Subcutaneous abdominal adipose tissue (tissue), 5 donors: ENCODE results near the gene TMEM89.

ENCODE experiments used
- H3K27ac ChIP-seq: one replicate; pipeline ENCODE4 v1.7.0; 2013; ENCODE audit warnings: low read depth, mild to moderate bottlenecking, inconsistent platforms, low read length, moderate library complexity
- H3K27me3 ChIP-seq, 5 donors: one replicate each; pipeline ENCODE4 v1.7.0; 2013; ENCODE audit warnings: low read length in 5 of 5, inconsistent platforms in 1 of 5; ENCODE audit not compliant: control insufficient read depth in 5 of 5, insufficient read depth in 4 of 5
- H3K36me3 ChIP-seq, 5 donors: one replicate each; pipeline ENCODE4 v1.7.0; 2013; ENCODE audit warnings: low read length in 5 of 5; ENCODE audit not compliant: control insufficient read depth in 5 of 5, insufficient read depth in 5 of 5
- H3K4me1 ChIP-seq, 5 donors: one replicate each; pipeline ENCODE4 v1.7.0; 2013; ENCODE audit warnings: low read length in 5 of 5, mild to moderate bottlenecking in 3 of 5, moderate library complexity in 1 of 5; ENCODE audit not compliant: control insufficient read depth in 5 of 5, insufficient read depth in 5 of 5
- H3K4me3 ChIP-seq, 5 donors: one replicate each; pipeline ENCODE4 v1.7.0; 2013; ENCODE audit warnings: low read length in 5 of 5, low read depth in 1 of 5
- H3K9ac ChIP-seq, 5 donors: one replicate each; pipeline ENCODE4 v1.7.0; 2013; ENCODE audit warnings: low read length in 5 of 5, mild to moderate bottlenecking in 4 of 5, moderate library complexity in 3 of 5
- H3K9me3 ChIP-seq, 5 donors: one replicate each; pipeline ENCODE4 v1.7.0; 2013; ENCODE audit warnings: low read length in 5 of 5; ENCODE audit not compliant: control insufficient read depth in 5 of 5
- donor health status: healthy.
- donor health status: healthy.
- donor health status: healthy.
- donor health status: healthy.
- donor health status: healthy.

The TMEM89 gene, protein sequence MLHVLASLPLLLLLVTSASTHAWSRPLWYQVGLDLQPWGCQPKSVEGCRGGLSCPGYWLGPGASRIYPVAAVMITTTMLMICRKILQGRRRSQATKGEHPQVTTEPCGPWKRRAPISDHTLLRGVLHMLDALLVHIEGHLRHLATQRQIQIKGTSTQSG

DNA sequence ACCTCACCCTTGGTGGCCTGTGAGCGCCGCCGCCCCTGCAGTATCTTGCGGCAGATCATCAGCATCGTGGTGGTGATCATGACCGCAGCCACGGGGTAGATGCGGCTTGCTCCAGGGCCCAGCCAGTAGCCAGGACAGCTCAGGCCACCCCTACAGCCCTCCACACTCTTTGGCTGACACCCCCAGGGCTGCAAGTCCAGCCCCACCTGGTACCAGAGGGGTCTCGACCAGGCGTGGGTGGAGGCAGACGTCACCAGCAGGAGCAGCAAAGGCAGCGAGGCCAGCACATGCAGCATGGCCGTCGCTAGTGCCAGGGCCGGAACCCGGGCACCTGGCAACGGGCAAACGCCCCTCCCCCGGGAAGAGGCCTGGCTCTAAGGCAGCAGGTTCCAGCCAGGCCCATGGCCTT, at the start of gene TMEM89:
TMEM89 (minus strand) TSS at position 309 of the 409 bp plus-strand sequence; CDS start at position 296, 13 bp downstream.
- Histone ChIP-seq H3K27me3 (no peaks in the 10 kb centered on the region), H3K4me1 (no peaks in the 10 kb centered on the region), H3K9ac (no peak within 1 kb of the TSS), H3K36me3 (peaks cover 0 to 18% (median 16%) of the 10 kb centered on the region in 5 donors), H3K27ac (no peak within 1 kb of the TSS), H3K4me3 (no peak within 1 kb of the TSS), H3K9me3 (peaks cover 0 to 14% (median 10%) of the 10 kb centered on the region in 5 donors)

DNA sequence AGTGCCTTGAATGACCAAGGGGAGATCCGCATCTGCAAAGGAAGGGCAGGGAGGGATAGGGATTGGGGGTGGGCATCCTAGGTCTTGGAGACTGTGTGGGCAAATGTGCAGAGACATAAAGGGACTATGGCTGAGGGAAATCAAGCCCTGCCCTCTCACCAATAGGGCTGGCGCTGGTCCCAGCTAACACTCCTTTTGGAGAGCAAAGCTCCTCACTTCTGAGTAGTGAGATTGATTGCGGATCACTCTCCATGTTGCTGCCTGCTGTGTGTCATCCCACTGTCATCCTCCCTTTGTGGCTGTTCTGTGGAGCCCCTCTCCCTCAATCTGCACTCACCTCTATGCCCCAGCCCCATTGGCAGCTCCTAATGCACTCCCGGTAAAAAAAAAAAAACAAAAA, 43.4 kb upstream of the TMEM89 start:
- peaks cover 0 to 33% (median 24%) of the 10 kb centered on the region in 5 donors for H3K27me3 ChIP-seq
- no peaks in the 10 kb centered on the region for H3K36me3 ChIP-seq
- no peak overlapping the region for H3K4me3 ChIP-seq
- H3K27ac ChIP-seq: no peak overlapping the region
- H3K9me3 ChIP-seq: no peaks in the 10 kb centered on the region
- peaks cover 0 to 33% (median 28%) of the 10 kb centered on the region in 5 donors for H3K4me1 ChIP-seq
- no peak overlapping the region for H3K9ac ChIP-seq

DNA sequence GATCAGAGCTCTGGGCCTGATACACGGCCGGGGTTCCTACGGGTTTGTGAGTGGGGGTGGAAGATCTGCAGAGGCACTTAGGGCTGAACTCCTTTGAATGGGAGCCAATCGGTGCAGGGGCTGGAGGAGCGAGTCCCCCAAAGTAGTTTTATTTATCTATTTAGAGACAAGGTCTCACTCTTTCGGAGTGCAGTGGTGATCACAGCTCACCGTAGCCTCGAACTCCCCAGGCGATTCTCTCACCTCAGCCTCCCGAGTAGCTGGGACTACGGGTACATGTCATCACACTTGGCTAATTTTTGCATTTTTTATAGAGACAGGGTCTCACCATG, 42.7 kb upstream of the TMEM89 start:
- Histone ChIP-seq H3K9me3 (no peaks in the 10 kb centered on the region), H3K4me1 (peaks cover 0 to 33% (median 28%) of the 10 kb centered on the region in 5 donors), H3K4me3 (peak overlapping the region in 3 of 5 donors; percentile 64 to 72 (median 66)), H3K9ac (no peak overlapping the region), H3K36me3 (no peaks in the 10 kb centered on the region), H3K27me3 (peaks cover 0 to 36% (median 30%) of the 10 kb centered on the region in 5 donors), H3K27ac (no peak overlapping the region)

DNA sequence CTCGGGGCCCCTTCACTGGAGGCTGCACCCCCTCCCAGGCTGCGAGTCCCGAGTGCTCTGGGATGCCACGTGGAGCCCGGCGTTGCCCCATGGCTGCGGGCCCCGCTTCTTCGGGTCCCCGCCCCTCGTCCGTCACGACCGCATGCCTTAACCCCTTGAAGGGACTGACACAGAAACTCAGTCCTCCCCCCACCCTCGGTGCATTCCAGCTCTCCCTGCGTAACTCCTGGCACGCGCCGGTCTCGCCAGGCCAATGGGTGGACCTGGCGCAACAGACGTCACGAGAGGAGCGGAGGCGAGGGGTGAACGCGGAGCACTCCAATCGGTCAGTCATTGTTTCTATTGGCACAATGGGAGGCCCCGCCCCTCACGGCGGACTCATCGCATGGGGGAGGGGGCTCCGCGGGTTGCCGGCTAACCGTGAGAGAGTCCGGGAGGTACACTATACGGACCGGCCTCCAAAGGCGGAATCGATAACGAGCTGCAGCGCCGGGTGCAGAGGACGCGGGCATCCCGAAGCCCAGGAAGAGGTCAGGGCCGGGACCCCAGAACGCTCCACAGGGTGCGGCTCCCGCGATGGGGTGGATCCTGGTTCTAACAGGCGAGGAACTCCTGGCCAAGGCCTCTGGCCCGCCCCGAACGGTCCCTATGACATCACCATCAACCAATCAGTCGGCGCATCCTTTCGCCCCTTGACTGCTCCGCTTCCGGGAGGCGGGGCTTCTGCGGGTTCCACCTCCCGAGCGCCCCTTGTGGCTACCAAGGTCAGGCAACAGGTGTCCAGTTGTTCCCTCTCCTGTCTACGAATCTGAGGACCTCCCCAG, 42.1 kb upstream of the TMEM89 start:
- no peaks in the 10 kb centered on the region for H3K36me3 ChIP-seq
- peaks cover 0 to 36% (median 31%) of the 10 kb centered on the region in 5 donors for H3K27me3 ChIP-seq
- peaks cover 0 to 33% (median 28%) of the 10 kb centered on the region in 5 donors for H3K4me1 ChIP-seq
- peak overlapping the region in 4 of 5 donors; percentile 64 to 72 (median 65) for H3K4me3 ChIP-seq
- H3K27ac ChIP-seq: no peak overlapping the region
- peak overlapping the region in 2 of 5 donors; percentile 39 to 43 for H3K9ac ChIP-seq
- no peaks in the 10 kb centered on the region for H3K9me3 ChIP-seq

DNA sequence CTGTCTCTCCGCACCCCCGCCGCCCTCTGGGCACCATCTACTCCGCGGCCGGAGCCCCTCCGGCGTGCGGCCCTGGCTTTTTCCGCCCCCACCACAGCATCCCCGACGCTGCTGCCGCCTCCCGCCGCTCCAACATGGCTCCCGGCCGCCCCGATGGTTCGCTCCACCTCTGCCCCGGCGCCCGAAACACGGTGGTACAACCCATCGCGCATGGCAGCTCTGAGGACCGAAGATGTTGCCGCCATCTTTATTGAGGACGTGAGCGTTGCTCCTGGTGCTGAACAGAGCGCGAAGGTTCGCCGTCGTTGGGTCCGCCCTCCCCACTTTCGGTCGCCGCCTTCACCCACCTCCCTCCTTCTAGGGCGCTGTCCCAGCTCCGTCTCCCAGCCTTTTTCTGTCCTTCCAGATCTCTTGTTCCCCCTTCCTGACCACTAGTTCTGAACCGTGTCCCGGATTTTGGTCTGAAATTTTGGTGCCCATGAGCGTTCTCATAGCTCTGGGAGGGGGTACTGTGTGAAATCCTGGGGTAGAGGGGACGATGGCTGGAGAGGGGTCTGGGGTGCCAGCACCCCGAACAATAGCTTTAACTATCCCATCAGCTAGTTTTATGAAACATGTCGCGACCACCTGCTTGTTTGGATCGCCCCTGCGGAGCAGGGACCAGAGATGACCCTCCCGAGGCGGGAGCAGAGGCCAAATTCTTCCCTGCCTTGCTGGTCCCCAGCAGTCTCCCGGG, 41.4 kb upstream of the TMEM89 start, which contains the start of gene CELSR3:
CELSR3 (minus strand) TSS at position 134 of the 736 bp plus-strand sequence. CDS start 252 bp downstream, outside the sequence.
- H3K27me3 ChIP-seq: peaks cover 0 to 36% (median 31%) of the 10 kb centered on the region in 5 donors
- H3K4me1 ChIP-seq: peaks cover 0 to 33% (median 28%) of the 10 kb centered on the region in 5 donors
- no peaks in the 10 kb centered on the region for H3K36me3 ChIP-seq
- H3K27ac ChIP-seq: no peak within 1 kb of the TSS
- peak within 1 kb of the TSS; percentile 32 to 72 (median 64) for H3K4me3 ChIP-seq
- H3K9me3 ChIP-seq: no peaks in the 10 kb centered on the region
- peak within 1 kb of the TSS in 2 of 5 donors; percentile 39 to 43 for H3K9ac ChIP-seq

DNA sequence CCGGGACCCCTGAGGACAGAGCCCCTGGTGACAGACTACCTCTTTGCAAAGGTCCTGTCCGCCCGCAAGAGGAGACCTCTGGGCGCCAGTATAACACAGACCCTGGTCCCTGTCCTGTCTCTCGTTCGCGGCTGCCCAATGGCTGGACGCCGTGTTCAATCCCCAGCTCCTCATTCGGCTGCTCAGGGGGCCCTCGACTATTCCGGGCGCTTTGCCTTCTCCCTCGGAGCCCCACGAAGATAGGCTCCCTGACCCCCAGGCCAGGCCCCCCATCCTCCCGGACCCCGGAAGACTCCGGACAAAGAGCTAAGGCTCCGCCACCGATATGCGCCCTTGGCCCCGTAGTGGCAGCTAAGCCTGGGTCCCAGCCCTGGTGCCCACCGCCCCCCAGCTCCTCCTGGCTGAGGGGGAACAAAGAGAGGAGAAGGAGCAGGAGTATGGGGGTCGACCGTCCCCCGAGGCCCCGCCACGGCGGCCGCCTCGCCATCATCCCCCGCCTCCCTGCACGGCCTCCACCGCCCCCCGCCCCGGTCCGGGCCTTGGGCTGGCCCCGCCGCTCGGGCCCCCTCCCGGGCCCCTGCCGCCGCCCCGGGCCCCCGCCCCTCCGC, 40.7 kb upstream of the TMEM89 start:
- H3K36me3 ChIP-seq: no peaks in the 10 kb centered on the region
- H3K27me3 ChIP-seq: peaks cover 0 to 36% (median 31%) of the 10 kb centered on the region in 5 donors
- peak overlapping the region in 1 of 5 donors; percentile 61 for H3K4me3 ChIP-seq
- peaks cover 0 to 34% (median 28%) of the 10 kb centered on the region in 5 donors for H3K4me1 ChIP-seq
- no peaks in the 10 kb centered on the region for H3K9me3 ChIP-seq
- H3K9ac ChIP-seq: no peak overlapping the region
- no peak overlapping the region for H3K27ac ChIP-seq

DNA sequence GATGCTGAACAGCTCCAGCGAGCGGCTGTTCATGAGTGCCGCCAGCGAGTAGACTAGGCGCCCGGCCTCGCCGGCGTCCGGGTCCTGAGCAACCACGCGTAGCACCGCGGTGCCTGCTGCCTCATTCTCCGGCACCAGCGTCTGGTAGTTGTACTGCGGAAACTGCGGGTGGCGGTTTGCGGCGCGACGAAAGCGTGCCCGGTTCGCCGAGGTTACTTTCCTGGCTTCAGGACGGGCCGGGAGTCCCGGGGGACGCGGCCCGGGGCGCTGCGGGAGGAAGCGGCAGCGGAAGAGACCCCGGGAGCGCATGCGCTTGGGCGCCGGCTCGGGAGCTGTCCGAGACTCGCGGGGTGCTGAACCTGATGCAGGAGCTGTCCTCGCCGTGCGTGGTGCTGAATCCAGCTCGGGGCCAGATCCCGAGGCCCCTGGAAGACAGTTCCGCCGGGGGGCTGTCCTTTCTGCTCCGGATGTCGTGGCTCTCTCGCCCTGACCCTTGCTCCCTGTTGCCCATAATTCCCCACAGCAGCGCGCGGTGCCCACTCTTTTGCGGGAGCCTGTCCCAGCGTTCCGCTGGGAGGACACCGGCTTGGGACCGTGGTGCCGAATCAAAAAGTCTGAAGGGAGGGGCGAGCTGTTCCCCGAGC, 40.1 kb upstream of the TMEM89 start:
- no peak overlapping the region for H3K27ac ChIP-seq

DNA sequence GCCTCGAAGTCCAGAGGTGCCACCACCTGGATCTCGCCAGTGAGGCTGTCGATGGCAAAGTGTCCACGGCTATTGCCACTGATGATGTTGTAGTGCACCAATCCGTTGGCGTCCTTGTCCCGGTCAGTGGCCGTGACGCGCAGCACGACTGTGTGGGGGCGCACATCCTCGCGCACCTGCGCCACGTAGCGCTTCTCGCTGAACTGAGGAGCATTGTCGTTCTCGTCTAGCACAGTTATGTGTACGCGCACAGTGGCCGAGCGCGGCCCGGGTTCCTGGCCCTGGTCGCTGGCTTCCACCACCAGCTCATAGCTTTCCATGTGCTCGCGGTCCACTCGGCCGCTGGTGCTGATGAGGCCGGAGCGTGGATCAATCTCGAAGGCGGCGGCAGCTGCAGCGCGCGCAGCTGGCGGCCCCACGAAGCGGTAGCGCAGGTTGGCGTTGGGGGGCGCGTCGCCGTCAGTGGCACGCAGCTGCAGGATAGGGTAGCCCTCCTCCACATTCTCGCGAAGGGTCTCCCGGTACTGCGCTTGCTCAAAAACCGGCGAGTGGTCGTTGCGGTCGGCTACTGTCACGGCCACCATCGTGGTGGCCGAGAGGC, 39.3 kb upstream of the TMEM89 start:
- Histone ChIP-seq H3K4me3 (peak overlapping the region in 4 of 5 donors; percentile 39 to 61 (median 50)), H3K9me3 (peaks cover 0 to 3% (median 0%) of the 10 kb centered on the region in 5 donors), H3K27me3 (peaks cover 0 to 36% (median 31%) of the 10 kb centered on the region in 5 donors), H3K9ac (no peak overlapping the region), H3K36me3 (no peaks in the 10 kb centered on the region), H3K4me1 (peaks cover 0 to 47% (median 37%) of the 10 kb centered on the region in 5 donors), H3K27ac (no peak overlapping the region)

More for the DNA sequence above, 40.1 kb upstream of the TMEM89 start:
- Histone ChIP-seq H3K27me3 (peaks cover 0 to 36% (median 31%) of the 10 kb centered on the region in 5 donors), H3K36me3 (no peaks in the 10 kb centered on the region), H3K4me3 (peak overlapping the region in 4 of 5 donors; percentile 39 to 61 (median 50)), H3K9ac (no peak overlapping the region), H3K4me1 (peaks cover 0 to 40% (median 32%) of the 10 kb centered on the region in 5 donors), H3K9me3 (peaks cover 0 to 3% (median 0%) of the 10 kb centered on the region in 5 donors)
